K562 (cell line): ENCODE results near the gene MAP3K20. TPM values are rescaled to one million over a fixed set of nuclear protein-coding genes. Genes with fewer than 3 reads are reported as not detected.

Experiments used
- ATAC-seq: fragments of 200-7000 bp; cut with Tn5 transposase; 3 replicates; pipeline ENCODE4 v1.9.1; 2020; ENCODE audit warnings: moderate library complexity
- BruUV-seq: library from RNA; stranded (reverse); fragments of 400-500 nt; replicated peaks from 2 replicates; lab custom pipeline; 2021; lab: Mats Ljungman, UMichigan
- CTCF ChIA-PET: fragments of 300-600 bp; formaldehyde crosslinking; extraction: SDS; loops from one replicate; lab custom pipeline; 2021; ENCODE audit warnings: low intra/inter-chr PET ratio; lab: Yijun Ruan, JAX
- POLR2A ChIA-PET: fragments of 300-600, 350-650 bp; sonication (Branson Sonifier 250); formaldehyde crosslinking; extraction: SDS; loops from one replicate; lab custom pipeline; 2021; ENCODE audit warnings: antibody characterized with exemption, inconsistent platforms; lab: Yijun Ruan, JAX
- DNase-seq, 4 experiments: peaks; one replicate each; pipeline versions ENCODE4 v3.0.0 to v3.0.0-alpha.2; 2011 to 2018; ENCODE audit warnings: low spot score in 3 of 4, mixed read lengths in 3 of 4; ENCODE audit errors: extremely low read depth in 1 of 4
- FAIRE-seq: peaks from 2 replicates; lab custom pipeline; 2011; peaks lifted over from hg19 to GRCh38; lab: Jason Lieb, UNC
- H2AFZ ChIP-seq: 2 replicates; pipeline ENCODE4 v1.6.0; 2011; ENCODE audit warnings: low read depth, low read length, control low read depth, inconsistent platforms
- H3K27ac ChIP-seq: fragments of 200-600 bp; 3 replicates; pipeline ENCODE4 v1.8.0; 2011; ENCODE audit warnings: low read depth, mild to moderate bottlenecking, control low read depth, inconsistent platforms, low read length, moderate library complexity, mixed read lengths; ENCODE audit errors: extremely low read depth
- H3K27me3 ChIP-seq, 2 experiments: fragments of 300-600 bp in 1 of 2; 2 replicates in 1 of 2; 3 replicates in 1 of 2; pipeline versions ENCODE4 v1.6.0 to v1.8.0; 2011; ENCODE audit warnings: inconsistent platforms in 2 of 2, low read length in 2 of 2, mild to moderate bottlenecking in 1 of 2, mixed read lengths in 1 of 2, moderate library complexity in 1 of 2; ENCODE audit not compliant: control insufficient read depth in 2 of 2, insufficient read depth in 2 of 2
- H3K36me3 ChIP-seq: fragments of 300-600 bp; 3 replicates; pipeline ENCODE4 v1.8.0; 2011; ENCODE audit warnings: mild to moderate bottlenecking, low read length, inconsistent platforms; ENCODE audit not compliant: control insufficient read depth, insufficient read depth
- H3K4me1 ChIP-seq, 2 experiments: fragments of 200-600 bp in 1 of 2; replicated peaks in 1 of 2; 2 replicates in 1 of 2; 3 replicates in 1 of 2; pipeline versions ENCODE4 v1.5.1 to v1.8.0; 2011; ENCODE audit warnings: inconsistent platforms in 2 of 2, low read length in 2 of 2, mild to moderate bottlenecking in 1 of 2, mixed read lengths in 1 of 2, moderate library complexity in 1 of 2; ENCODE audit not compliant: control insufficient read depth in 2 of 2, insufficient read depth in 2 of 2
- H3K4me2 ChIP-seq: 2 replicates; pipeline ENCODE4 v1.6.1; 2011; ENCODE audit warnings: low read length, control low read depth, inconsistent platforms, mixed read lengths; ENCODE audit not compliant: insufficient read depth
- H3K4me3 ChIP-seq: fragments of 200-600 bp; sonication (generic), shearing (Covaris generic); 2 replicates; pipeline ENCODE4 v1.5.1; 2016; ENCODE audit warnings: control low read depth, inconsistent platforms
- H3K79me2 ChIP-seq: fragments of 200-600 bp; 3 replicates; pipeline ENCODE4 v1.8.0; 2011; ENCODE audit warnings: low read length, inconsistent platforms; ENCODE audit not compliant: control insufficient read depth, insufficient read depth
- H3K9ac ChIP-seq, 2 experiments: 2 replicates each; pipeline versions ENCODE4 v1.6.0 to v1.6.1; 2011; ENCODE audit warnings: low read depth in 2 of 2, low read length in 2 of 2, control low read depth in 1 of 2, inconsistent platforms in 1 of 2, mild to moderate bottlenecking in 1 of 2, mixed read lengths in 1 of 2; ENCODE audit not compliant: insufficient read depth in 1 of 2
- H3K9me1 ChIP-seq: one replicate; pipeline ENCODE4 v1.6.0; 2011; ENCODE audit warnings: inconsistent platforms, mild to moderate bottlenecking, low read length, moderate library complexity; ENCODE audit not compliant: control insufficient read depth, insufficient read depth
- H3K9me3 ChIP-seq: replicated peaks from 2 replicates; pipeline ENCODE4 v1.5.1; 2011; ENCODE audit warnings: low read depth, low read length, inconsistent platforms; ENCODE audit not compliant: control insufficient read depth, insufficient read depth
- H4K20me1 ChIP-seq: replicated peaks from 2 replicates; pipeline ENCODE4 v1.6.1; 2011; ENCODE audit warnings: low read length, inconsistent platforms, mixed read lengths; ENCODE audit not compliant: control insufficient read depth, insufficient read depth
- ASH1L ChIP-seq: fragments of 450-650 bp; IDR thresholded peaks from 2 replicates; pipeline ENCODE4 v1.6.1; 2018; ENCODE audit warnings: borderline replicate concordance, mild to moderate bottlenecking, low read depth; ENCODE audit not compliant: partially characterized antibody
- CREM ChIP-seq: IDR thresholded peaks from 2 replicates; pipeline ENCODE4 v1.6.1; 2014; ENCODE audit warnings: antibody characterized with exemption, low read depth
- HDAC6 ChIP-seq: IDR thresholded peaks from 2 replicates; pipeline ENCODE4 v1.6.1; 2012; ENCODE audit warnings: low read depth, mild to moderate bottlenecking, control low read depth, inconsistent platforms, low read length, moderate library complexity
- HSF4 ChIP-seq: fragments of 250-450 bp; sonication (Bioruptor Pico); IDR thresholded peaks from 2 replicates; pipeline ENCODE4 v2.1.2; 2022; ENCODE audit warnings: mild to moderate bottlenecking, moderate library complexity, borderline replicate concordance
- PHF21A ChIP-seq: fragments of 450-650 bp; IDR thresholded peaks from 2 replicates; pipeline ENCODE4 v1.6.1; 2017; ENCODE audit warnings: low read depth, borderline replicate concordance
- POLR2AphosphoS2 ChIP-seq: IDR thresholded peaks from 2 replicates; pipeline ENCODE4 v1.6.1; 2012; ENCODE audit warnings: low read length, improper control_type of control experiment
- POLR2H ChIP-seq: IDR thresholded peaks from 2 replicates; pipeline ENCODE4 v1.6.1; 2016; ENCODE audit warnings: missing genetic modification characterization, low read depth, mild to moderate bottlenecking, control low read depth, missing compliant biosample characterization, moderate library complexity
- REST ChIP-seq, 2 experiments: fragments of 450-650 bp; formaldehyde crosslinking in 1 of 2; IDR thresholded peaks; 2 replicates each; pipeline versions ENCODE4 v1.4.0 to v1.6.1; 2014 to 2020; ENCODE audit warnings: mild to moderate bottlenecking in 2 of 2, borderline replicate concordance in 1 of 2, low read depth in 1 of 2
- ZBTB12 ChIP-seq: fragments of 250-450 bp; sonication (Bioruptor Pico); IDR thresholded peaks from 2 replicates; pipeline ENCODE4 v1.4.0; 2020
- ZNF324 ChIP-seq: fragments of 250-450 bp; sonication (Bioruptor Pico); IDR thresholded peaks from 2 replicates; pipeline ENCODE4 v1.4.0; 2020; ENCODE audit warnings: mild to moderate bottlenecking
- ZNF76 ChIP-seq: fragments of 250-450 bp; sonication (Bioruptor Pico); IDR thresholded peaks from 2 replicates; pipeline ENCODE4 v1.4.0; 2020; ENCODE audit warnings: mild to moderate bottlenecking, moderate library complexity, borderline replicate concordance
- in situ Hi-C: fragments of 300-500 bp; cut with MboI; formaldehyde crosslinking; loops from 4 replicates; pipeline ENCODE4 v1.15.0; 2018; ENCODE audit warnings: inconsistent platforms, mixed read lengths
- intact Hi-C: fragments of 100-400 bp; cut with micrococcal nuclease; formaldehyde crosslinking; loops from 2 replicates; pipeline ENCODE4 v1.14.2; 2022
- polyA plus RNA-seq, 8 experiments: library from polyadenylated mRNA; depleted of rRNA in 4 of 8; stranded (reverse) in 5 of 8; unstranded in 3 of 8; fragments of >200 nt; fragmentation: Nextera tagmentation in 2 of 8; fragmentation: Illumina TruSeq in 1 of 8; extraction: Ambion mirVana in 2 of 8; extraction: Trizol in 1 of 8; gene quantifications; 2 replicates each; pipeline versions ENCODE4 v1.2.1 to v1.2.3, GENCODE V29; 2011 to 2014; ENCODE audit warnings: inconsistent platforms in 1 of 8, missing spikeins in 1 of 8
- total RNA-seq, 7 experiments: library from RNA; depleted of rRNA in 6 of 7; stranded (reverse); fragments of >200 nt in 6 of 7; fragmentation: Illumina TruSeq in 2 of 7; extraction: Trizol in 2 of 7; gene quantifications; 2 replicates each; pipeline versions ENCODE4 v1.2.1 to v1.2.3, GENCODE V29; 2011 to 2021; ENCODE audit warnings: low replicate concordance in 1 of 7

MAP3K20 gene
- total and polyA plus RNA-seq, 9 of the 15 experiments (the other 6 are each of a cell fraction or from before 2014, with no cell fraction given), result 9.8 to 34.2 (median 27.3) TPM

DNA sequence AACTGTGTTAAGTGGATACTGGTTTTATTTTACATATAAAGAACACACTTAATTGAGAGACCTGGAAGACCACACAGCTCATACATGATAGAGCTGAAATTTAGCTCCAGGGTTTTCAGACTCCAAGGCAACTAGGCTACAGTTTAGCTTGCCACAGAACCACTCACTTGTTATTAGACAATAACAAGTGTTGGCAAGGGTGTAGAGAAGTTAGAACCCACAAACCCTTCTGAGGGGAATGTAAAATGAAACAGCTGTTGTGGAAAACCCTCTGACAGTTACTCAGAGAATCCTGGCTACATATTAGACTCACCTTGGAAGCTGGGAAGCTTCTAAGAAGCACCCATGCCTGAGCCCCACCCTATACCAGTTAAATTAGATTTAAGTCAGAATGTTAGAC is 75.3 kb downstream of the MAP3K20 start:
- Histone ChIP-seq H3K79me2 (0 out of 3 replicates have a peak, but pooled peaks cover 4% of the 10 kb centered on the region), H3K9me3 (no peaks in the 10 kb centered on the region), H3K27ac (no peak overlapping the region), H3K4me1 (no peaks in the 10 kb centered on the region), H3K27me3 (no peaks in the 10 kb centered on the region), H3K9ac (no peak overlapping the region), H3K4me3 (no peak overlapping the region), H3K4me2 (no peak overlapping the region), H3K36me3 (no peaks in the 10 kb centered on the region), H3K9me1 (no peaks in the 10 kb centered on the region), H4K20me1 (no peaks in the 10 kb centered on the region), H2AFZ (no peak overlapping the region)
- ChIA-PET CTCF (no interaction called here), POLR2A (interaction anchor here (0.5 to 0.9 kb wide), 3 partner anchors 19 to 65 kb away, joined by 3 to 4 read pairs (median 3); no protein-coding TSS in a partner anchor)
- FAIRE-seq, result no peak
- intact Hi-C loops, result no loop called here
- in situ Hi-C loops, result no loop called here
- no peak for DNase-seq
- no TSS peak for BruUV-seq
- no peak for ATAC-seq
- TF ChIP-seq REST (IDR thresholded peaks at IDR 0.05; ENCODE audit: borderline replicate concordance) (no peak), REST (CRISPR knock-in tag; IDR thresholded peaks at IDR 0.05; ENCODE audit: low read depth) (no peak), CREM (no peak), HDAC6 (no peak), ZBTB12 (CRISPR knock-in tag) (no peak), POLR2AphosphoS2 (no peak), ZNF324 (CRISPR knock-in tag) (no peak), ZNF76 (CRISPR knock-in tag) (no peak), ASH1L (no peak), HSF4 (no peak), PHF21A (no peak), POLR2H (tag) (no peak)
